ENCODE data around the gene TMEM260.

TMEM260 gene

DNA sequence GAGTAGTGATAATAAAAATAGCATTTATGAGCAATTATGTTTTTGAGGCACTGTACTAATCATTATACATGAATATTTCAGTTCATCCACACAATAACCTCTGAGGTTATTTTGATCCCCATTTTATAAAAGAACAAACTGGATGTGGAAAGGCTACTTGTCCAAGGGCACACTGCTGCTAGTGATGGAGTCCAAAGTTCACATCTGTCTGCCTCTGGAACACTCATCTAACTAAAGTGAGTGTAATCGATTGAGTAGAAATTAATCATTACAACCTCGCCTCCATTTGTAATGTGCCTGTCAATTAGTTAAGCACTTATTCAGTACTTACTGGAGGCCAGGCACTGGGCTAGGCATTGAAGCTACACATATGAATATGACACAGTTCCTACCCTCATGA is 55.4 kb downstream of the TMEM260 start:
- no peak for DNase-seq (ENCODE audit: low spot score)
- TF ChIP-seq, protein P1, sequence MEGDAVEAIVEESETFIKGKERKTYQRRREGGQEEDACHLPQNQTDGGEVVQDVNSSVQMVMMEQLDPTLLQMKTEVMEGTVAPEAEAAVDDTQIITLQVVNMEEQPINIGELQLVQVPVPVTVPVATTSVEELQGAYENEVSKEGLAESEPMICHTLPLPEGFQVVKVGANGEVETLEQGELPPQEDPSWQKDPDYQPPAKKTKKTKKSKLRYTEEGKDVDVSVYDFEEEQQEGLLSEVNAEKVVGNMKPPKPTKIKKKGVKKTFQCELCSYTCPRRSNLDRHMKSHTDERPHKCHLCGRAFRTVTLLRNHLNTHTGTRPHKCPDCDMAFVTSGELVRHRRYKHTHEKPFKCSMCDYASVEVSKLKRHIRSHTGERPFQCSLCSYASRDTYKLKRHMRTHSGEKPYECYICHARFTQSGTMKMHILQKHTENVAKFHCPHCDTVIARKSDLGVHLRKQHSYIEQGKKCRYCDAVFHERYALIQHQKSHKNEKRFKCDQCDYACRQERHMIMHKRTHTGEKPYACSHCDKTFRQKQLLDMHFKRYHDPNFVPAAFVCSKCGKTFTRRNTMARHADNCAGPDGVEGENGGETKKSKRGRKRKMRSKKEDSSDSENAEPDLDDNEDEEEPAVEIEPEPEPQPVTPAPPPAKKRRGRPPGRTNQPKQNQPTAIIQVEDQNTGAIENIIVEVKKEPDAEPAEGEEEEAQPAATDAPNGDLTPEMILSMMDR (IDR thresholded peaks at IDR 0.05; ENCODE audit: extremely low read depth, missing control alignments), result no peak

DNA sequence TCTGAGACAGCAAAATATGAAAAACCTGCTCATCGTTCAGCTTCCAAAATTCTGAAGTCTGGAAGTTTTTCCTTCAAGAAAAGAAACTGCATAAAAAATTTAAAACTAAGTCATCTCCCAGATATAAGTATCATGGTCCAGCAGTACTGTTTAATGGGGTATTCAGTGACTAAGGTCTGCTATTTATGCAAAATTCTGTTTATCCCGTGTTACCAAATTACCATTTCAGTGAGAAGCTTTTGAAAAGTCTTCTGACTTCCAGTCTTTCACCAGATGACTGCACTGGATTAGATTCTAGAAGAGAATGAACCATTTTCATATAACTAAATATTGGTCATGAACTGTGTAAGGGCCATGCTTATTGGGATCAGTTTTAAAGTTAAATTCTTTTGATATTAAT is 67.9 kb downstream of the TMEM260 start:
- TF ChIP-seq, protein P1 (IDR thresholded peaks at IDR 0.05; ENCODE audit: extremely low read depth, missing control alignments), result no peak
- DNase-seq (ENCODE audit: low spot score), result no peak

DNA sequence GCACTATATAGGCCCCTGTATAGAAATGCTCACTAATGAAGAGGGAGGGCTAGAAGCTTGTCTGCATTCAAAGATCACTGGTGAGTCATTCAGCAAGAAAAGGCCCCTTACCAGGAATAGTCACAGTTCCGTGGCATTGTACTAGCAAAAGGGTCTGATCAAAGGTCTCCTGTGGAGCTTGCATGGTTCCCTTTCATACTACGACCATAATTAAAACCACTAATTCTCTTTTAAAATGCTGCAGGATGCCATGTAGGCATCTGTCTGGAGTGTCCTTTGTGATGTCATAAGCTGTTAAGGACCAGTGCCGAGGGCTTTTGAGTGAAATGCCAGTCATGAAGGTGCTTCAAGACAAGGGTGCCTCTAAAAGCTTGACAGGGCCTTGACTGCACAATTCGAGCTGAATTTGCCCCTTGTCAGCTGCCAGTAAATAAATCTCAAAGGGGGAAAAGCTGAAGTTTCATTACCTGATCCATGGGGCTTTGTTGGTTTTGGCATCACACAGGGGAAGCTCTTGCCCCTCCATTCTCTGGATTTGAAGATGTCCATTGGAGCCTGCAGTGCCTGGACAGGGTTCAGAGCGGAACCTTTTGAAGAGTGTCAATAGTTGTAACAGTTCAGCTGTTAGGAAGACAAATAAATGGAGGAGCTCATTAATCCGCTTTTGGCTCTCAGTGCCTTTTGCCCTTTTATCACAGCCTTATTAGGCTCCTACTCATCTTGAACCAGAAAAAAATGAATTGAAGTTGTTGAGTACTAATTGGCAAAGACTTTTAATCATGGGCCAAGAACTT is 69.1 kb downstream of the TMEM260 start:
- no peak for DNase-seq (ENCODE audit: low spot score)
- TF ChIP-seq, protein P1 (IDR thresholded peaks at IDR 0.05; ENCODE audit: extremely low read depth, missing control alignments), result no peak

DNA sequence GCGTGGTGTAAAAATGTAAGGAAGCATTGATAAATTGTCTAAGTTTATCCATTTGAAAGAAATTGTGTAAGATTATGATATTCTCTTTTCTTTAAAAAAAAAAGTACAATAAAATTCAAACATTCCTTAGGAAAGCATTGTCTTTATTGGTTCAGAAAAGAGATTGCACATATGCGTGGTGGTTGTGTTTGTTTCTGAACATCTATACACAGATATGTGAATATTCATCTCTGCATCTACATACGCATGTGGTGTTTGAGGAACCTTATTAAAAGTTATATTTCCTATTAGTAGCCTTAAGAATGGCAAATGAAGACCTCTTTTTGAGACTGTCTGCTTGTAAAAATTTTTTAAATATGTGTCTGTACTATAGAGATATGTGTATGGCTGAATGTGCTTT is 69.8 kb downstream of the TMEM260 start:
- TF ChIP-seq, protein P1 (IDR thresholded peaks at IDR 0.05; ENCODE audit: extremely low read depth, missing control alignments), result no peak
- no peak for DNase-seq (ENCODE audit: low spot score)

DNA sequence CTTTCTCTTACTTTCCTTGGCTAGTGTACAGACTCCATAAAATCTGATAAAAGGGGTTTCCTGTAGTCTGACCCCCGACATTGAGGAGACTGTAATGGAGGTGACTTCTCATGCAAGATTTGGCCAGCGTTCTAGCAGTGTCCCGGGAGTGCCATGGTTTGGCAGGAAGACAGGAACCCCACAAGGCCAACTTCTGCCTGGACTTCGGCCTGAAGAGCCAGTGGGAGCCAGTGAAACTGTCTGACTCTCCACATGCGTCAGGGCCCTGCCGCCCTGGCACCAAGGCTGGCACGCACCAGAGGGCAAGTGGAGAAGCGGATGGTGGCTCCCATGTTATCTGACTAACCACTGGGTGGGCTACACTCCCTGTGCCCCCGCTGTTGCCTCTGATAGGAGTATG is 70.5 kb downstream of the TMEM260 start:
- no peak for DNase-seq (ENCODE audit: low spot score)
- TF ChIP-seq, protein P1 (IDR thresholded peaks at IDR 0.05; ENCODE audit: extremely low read depth, missing control alignments), result no peak

DNA sequence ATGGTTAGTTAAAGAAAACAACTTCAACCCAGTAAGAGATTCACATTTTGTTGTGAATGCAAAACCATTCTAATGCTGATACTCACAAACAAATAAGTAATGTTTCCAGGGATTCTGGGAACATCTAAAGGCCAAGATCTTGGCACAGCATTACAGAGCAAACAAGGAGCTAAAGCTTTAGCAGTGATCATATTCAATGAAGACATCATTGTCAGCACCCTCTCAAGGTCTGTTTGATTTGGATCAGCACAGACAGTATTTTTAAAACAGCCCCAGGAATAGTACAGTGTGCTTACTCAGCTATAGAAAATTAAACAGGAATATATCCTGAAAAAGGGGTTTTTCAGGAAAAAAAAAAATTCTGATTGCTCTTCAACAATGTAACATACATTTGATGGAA is 71.4 kb downstream of the TMEM260 start:
- TF ChIP-seq, protein P1 (IDR thresholded peaks at IDR 0.05; ENCODE audit: extremely low read depth, missing control alignments), result no peak
- no peak for DNase-seq (ENCODE audit: low spot score)

DNA sequence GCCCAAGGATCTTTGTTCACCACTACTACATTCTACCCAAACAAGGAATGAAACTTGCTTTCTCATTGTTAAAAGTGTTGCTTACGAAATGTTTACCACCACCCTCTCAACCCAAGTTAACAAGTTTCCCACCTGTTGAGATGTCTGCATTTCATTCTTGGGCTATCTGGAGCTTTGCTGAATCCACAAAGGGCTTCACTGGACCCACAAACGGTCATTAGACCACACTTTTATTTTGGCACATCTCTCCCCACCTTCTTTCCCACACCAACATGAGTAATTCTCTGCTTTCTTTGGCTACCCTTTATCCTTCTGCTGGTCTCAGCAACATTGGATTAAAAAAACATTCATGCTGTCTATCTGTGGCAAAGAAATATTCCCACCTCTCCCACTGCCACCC is 78.0 kb downstream of the TMEM260 start:
- TF ChIP-seq, protein P1 (IDR thresholded peaks at IDR 0.05; ENCODE audit: extremely low read depth, missing control alignments), result no peak
- DNase-seq (ENCODE audit: low spot score), result no peak

Data from GM20000 (cell line).